Right lobe of liver (tissue), 6 donors: ENCODE data around the gene SESTD1. TPM values are rescaled to one million over a fixed set of nuclear protein-coding genes. Genes with fewer than 3 reads are reported as not detected.

Experiments
- ATAC-seq, 4 donors: fragments of 200-7000 bp; cut with Tn5 transposase; one replicate each; pipeline ENCODE4 v1.9.1; 2020; ENCODE audit warnings: mild to moderate bottlenecking in 4 of 4, moderate library complexity in 4 of 4
- DNase-seq, 3 donors: peaks; one replicate each; pipeline ENCODE4 v3.0.0-alpha.2; 2020
- H3K27ac ChIP-seq, 3 donors: fragments of 200-600 bp; one replicate each; pipeline ENCODE4 v1.8.0; 2022
- H3K27me3 ChIP-seq, 2 donors: fragments of 200-600 bp; one replicate each; pipeline ENCODE4 v1.8.0; 2022
- H3K36me3 ChIP-seq, 4 donors: fragments of 200-600 bp; sonication (generic) in 1 of 4; one replicate each; pipeline versions ENCODE4 v1.5.1 to v1.8.0; 2017 to 2022; ENCODE audit warnings: control low read depth in 1 of 4
- H3K4me1 ChIP-seq, 4 donors: fragments of 200-600 bp; sonication (generic) in 1 of 4; one replicate each; pipeline versions ENCODE4 v1.5.1 to v1.8.0; 2017 to 2022; ENCODE audit warnings: control low read depth in 1 of 4
- H3K4me3 ChIP-seq, 3 donors: fragments of 200-600 bp; one replicate each; pipeline ENCODE4 v1.8.0; 2022
- H3K9me3 ChIP-seq, 4 donors: fragments of 200-600 bp; sonication (generic) in 1 of 4; one replicate each; pipeline versions ENCODE4 v1.5.1 to v1.8.0; 2017 to 2022; ENCODE audit warnings: control low read depth in 1 of 4
- CTCF ChIP-seq, 4 donors: fragments of 200-600 bp in 3 of 4; fragments of 450-650 bp in 1 of 4; IDR thresholded peaks; one replicate each; pipeline versions ENCODE4 v1.5.1 to v1.8.0; 2016 to 2022; ENCODE audit warnings: antibody characterized with exemption in 4 of 4, mild to moderate bottlenecking in 2 of 4
- POLR2A ChIP-seq: fragments of 450-650 bp; IDR thresholded peaks from one replicate; pipeline ENCODE4 v1.6.1; 2017; ENCODE audit warnings: antibody characterized with exemption, mild to moderate bottlenecking
- WGBS: methylation state at CpG from one replicate; pipeline ENCODE4 v1.1.6; 2018; ENCODE audit warnings: low coverage, low lambda C conversion rate; ENCODE audit not compliant: insufficient coverage; ENCODE audit errors: missing lambda C conversion rate; 5-methylcytosine and 5-hydroxymethylcytosine counted together
- intact Hi-C, 2 donors: fragments of 100-400 bp; cut with DNase I; formaldehyde crosslinking; loops; one replicate each; pipeline versions ENCODE4 v1.11.2 to v1.14.1; 2022
- total RNA-seq, 6 experiments: library from RNA; depleted of rRNA in 2 of 6; stranded (reverse); fragments of >200 nt in 2 of 6; fragmentation: NEBNext Ultra II Directional in 3 of 6; extraction: Animal tissue kit (Norgen Biotek cat#: 25700) in 3 of 6; gene quantifications; one replicate each; pipeline versions ENCODE4 v1.1.0 to v1.2.4, GENCODE V29; 2016 to 2023
- donor health status: DM: no; HTN: yes; CAD: no.
- donor health status: DM: no; HTN: no; CAD: no.
- donor health status: DM: no; HTN: no; CAD: no.
- donor health status: DM: no; HTN: yes; CAD: no.
- donor health status: DM: no; HTN: yes; CAD: no.

SESTD1 gene
- total RNA-seq, 6 experiments from 2014 or later: 5.8 to 27.9 (median 12.8) TPM

- 71% methylated on average over 1 of the region's 1 CpG for WGBS
- no peaks in the 10 kb centered on the region for H3K4me1 ChIP-seq
- intact Hi-C loops: no loop called here
- H3K36me3 ChIP-seq: peaks cover 0 to 8% (median 0%) of the 10 kb centered on the region in 4 donors
- no peak overlapping the region for H3K4me3 ChIP-seq
- TF ChIP-seq CTCF (IDR thresholded peaks at IDR 0.05) (peak; percentile 38 to 65 (median 59)), POLR2A (no peak)
- DNase-seq (no peak), ATAC-seq (peak; percentile 38 to 59 (median 51))
- no peaks in the 10 kb centered on the region for H3K9me3 ChIP-seq
- no peak overlapping the region for H3K27ac ChIP-seq
- H3K27me3 ChIP-seq: no peaks in the 10 kb centered on the region
Measured at GRCh38 chr2:179129574-179130238, 134.9 kb downstream of the SESTD1 start.

DNA sequence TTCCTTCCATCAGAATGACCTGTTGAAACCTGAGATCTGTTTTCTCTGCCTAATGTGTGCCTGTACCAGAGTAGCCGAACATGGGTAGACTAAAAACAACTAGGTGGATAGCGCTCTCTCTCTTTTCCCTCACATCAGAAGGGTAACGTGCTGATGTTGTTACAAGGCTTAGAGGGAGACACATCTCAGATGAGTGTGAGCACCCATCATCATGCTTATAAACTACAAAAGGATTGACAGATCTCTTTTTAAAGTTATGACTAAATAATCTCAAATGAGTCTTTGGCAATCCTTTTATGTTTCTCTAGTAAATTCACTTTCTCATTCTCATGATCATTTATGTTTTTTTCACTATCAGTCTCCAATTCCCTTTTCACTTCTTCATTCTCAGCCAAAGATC lies 139.2 kb downstream of the SESTD1 start:
- ATAC-seq (no peak), DNase-seq (no peak)
- TF ChIP-seq POLR2A (no peak), CTCF (IDR thresholded peaks at IDR 0.05) (no peak)
- no peak overlapping the region for H3K4me3 ChIP-seq
- H3K4me1 ChIP-seq: no peaks in the 10 kb centered on the region
- WGBS: 100% methylated on average over 2 of the region's 3 CpGs
- no peak overlapping the region for H3K27ac ChIP-seq
- no peaks in the 10 kb centered on the region for H3K36me3 ChIP-seq
- intact Hi-C loops: no loop called here
- H3K27me3 ChIP-seq: no peaks in the 10 kb centered on the region
- no peaks in the 10 kb centered on the region for H3K9me3 ChIP-seq

DNA sequence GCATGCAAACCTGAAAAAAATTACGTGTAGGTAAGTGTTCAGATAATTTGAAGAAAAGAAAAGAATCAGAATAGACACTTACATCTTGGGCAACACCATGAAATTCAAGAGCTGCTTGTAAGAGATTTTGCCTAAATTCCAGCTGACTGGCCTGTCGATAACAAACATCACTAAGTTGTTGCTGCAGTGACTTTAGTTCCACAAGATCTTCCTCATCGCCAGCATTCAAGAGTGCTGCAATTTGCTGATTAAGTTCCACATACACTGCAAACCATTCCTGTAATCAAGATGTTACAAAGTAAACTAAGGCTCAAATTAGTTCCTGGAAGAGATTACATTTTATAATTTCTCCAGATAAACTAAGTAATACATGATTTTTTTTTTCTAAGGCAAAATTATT lies 140.3 kb downstream of the SESTD1 start:
- ATAC-seq (peak in 1 of 4 donors; percentile 22), DNase-seq (no peak)
- Histone ChIP-seq H3K4me3 (no peak overlapping the region), H3K27me3 (no peaks in the 10 kb centered on the region), H3K27ac (no peak overlapping the region), H3K9me3 (no peaks in the 10 kb centered on the region), H3K4me1 (no peaks in the 10 kb centered on the region), H3K36me3 (no peaks in the 10 kb centered on the region)
- TF ChIP-seq POLR2A (no peak), CTCF (IDR thresholded peaks at IDR 0.05) (no peak)
- intact Hi-C loops: no loop called here
- WGBS: 87% methylated on average over 3 of the region's 3 CpGs

GRCh38 chr2:179123272-179123662 lies 141.4 kb downstream of the SESTD1 start:
- Histone ChIP-seq H3K36me3 (no peaks in the 10 kb centered on the region), H3K4me1 (no peaks in the 10 kb centered on the region), H3K27me3 (no peaks in the 10 kb centered on the region), H3K4me3 (no peak overlapping the region), H3K27ac (no peak overlapping the region), H3K9me3 (no peaks in the 10 kb centered on the region)
- WGBS: 100% methylated on average over 1 of the region's 1 CpG
- no peak for TF ChIP-seq CTCF (IDR thresholded peaks at IDR 0.05)
- no peak for TF ChIP-seq POLR2A
- ATAC-seq (no peak), DNase-seq (no peak)
- intact Hi-C loops: no loop called here
